A673 (cell line): ENCODE results near the gene ZCCHC10.
"Not testable (repeated sequence)": the region's sequence is repeated elsewhere in the genome, so short reads cannot be mapped to it uniquely, and the experiment has no call there.

Experiments used
- CTCF ChIP-seq: fragments of 300-800, 200-600 bp; sonication (generic); conservative IDR thresholded peaks from 2 replicates; pipeline ENCODE4 v1.5.1; 2017; ENCODE audit warnings: low read depth, mild to moderate bottlenecking, antibody characterized with exemption, low read length, moderate library complexity, mixed read lengths
- EZH2 ChIP-seq: fragments of 200-600 bp; sonication (generic); IDR thresholded peaks from 2 replicates; pipeline ENCODE4 v1.6.1; 2017; ENCODE audit warnings: borderline replicate concordance, low read depth, mild to moderate bottlenecking, mixed read lengths, antibody characterized with exemption, low read length; ENCODE audit not compliant: poor library complexity, severe bottlenecking

- TF ChIP-seq CTCF, EZH2: not testable (repeated sequence)
Observed at GRCh38 chr5:132956166-132956799, 70.1 kb downstream of the ZCCHC10 start.
